ENCODE results near the gene SREK1IP1. TPM values are rescaled to one million over a fixed set of nuclear protein-coding genes. Genes with fewer than 3 reads are reported as not detected.
A peak's percentile ranks its signal among the peaks of the same experiment; 100 is the strongest.
"Not testable (repeated sequence)": the region's sequence is repeated elsewhere in the genome, so short reads cannot be mapped to it uniquely, and the experiment has no call there.

The SREK1IP1 gene
- total RNA-seq, 1 experiment from 2014 or later, result 6.6 TPM

DNA sequence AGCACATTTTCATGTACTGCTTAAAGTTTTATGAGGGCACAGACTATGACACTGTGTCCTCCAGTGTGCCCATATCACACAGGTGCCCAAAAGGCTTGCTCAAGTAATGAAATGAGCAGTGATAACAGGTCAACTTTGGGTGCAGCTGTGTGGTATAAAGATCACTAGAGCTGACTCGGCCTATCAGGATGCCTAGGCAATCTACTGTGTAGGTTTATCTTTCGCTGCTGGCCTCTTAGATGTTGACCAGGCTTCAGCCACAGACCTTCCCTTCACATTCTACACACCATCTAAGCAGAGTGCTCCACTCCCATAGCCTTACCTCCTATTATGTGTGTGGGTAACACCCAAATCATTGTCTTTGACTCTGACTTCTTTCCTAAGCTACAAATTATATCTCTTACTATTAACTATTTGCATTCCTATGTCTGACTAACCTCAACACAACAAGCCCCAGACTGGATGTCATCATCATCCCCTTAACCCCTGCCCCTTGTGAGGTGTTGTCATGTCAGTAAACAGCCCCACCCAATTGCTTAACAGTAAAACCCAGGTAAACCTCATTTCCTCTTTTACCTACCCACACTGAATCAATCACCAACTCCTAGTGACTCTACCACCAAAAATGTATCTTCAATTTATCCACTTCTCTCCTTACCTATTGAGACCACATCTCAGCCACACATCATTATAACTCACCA, 2.5 kb downstream of the SREK1IP1 start:
- DNase-seq (ENCODE audit: low read depth), result no peak

DNA sequence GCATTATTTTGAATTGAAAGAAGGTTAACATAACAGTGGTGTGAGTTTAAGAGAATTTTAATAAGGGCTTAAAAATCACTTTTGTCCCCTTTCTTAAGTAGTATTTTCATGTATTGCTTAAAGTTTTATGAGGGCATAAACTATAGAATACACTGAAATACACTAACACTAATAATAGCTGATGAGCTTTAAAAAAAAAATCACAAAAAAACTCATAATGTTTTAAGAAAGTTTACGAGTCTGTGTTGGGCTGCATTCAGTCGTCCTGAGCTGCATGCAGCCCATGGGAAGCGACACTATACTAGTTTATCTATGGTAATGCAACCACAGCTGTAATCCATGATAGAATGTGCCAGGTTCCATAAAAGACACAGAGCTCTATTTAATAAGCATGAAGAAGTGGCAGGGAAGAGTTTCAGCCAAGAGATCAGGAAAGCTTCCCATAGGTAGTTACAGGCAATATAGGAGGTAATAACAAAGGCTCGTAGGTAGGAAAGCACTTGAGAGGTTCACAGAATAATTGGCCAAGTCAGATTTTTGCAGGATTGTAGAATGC, 4.5 kb downstream of the SREK1IP1 start:
- no peak for DNase-seq (ENCODE audit: low read depth)

DNA sequence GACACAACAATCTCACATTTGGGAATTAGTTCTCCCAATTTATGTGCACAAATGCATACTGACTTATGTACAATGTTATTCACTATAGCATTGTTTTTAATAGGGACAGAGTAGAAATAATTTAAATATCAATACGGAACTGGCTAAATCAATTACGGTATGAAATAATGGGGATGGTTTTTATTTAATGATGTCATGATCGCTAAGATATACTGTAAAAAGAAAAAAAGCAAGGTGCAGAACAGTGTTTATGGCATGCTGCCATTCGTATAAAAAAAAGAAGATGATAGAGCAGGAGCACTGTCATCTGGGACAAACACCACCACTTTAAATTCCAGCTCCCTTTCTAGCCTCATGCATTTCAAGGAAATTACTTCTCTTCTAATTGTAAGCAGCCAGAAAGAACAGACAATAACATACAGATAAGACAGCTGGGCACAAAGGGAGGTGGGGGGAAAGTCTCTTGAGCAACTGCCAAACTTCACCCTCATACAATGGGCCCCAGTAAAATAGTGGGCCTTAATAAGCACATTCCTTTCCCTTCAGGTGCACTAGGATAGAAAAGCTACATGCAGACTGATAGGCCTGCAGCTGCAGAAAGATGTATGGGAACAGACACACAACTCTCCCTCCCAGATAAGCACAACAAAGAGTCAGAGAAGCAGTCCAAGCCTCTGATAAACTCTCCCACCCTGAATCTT, 8.4 kb downstream of the SREK1IP1 start:
- no peak for DNase-seq (ENCODE audit: low read depth)

DNA sequence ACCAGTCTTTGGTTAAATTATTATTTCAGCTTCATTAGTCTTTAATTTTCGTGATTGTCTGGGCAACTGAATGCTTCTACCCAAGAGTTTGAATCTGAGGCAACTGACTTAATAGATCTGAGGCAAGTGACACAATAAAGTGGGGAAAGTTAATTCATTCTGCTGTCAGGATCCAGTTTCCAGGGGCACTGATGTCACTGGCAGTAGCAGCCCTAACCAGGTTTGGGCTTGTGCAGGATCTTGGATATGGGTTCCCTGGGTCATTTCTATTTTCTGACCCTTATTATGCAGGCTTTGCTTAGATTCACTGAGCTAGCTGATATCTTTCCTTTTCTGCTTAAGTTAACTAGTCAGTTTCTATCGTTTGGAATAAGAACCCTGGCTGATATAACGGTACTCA, 9.6 kb downstream of the SREK1IP1 start:
- no peak for DNase-seq (ENCODE audit: low read depth)

DNA sequence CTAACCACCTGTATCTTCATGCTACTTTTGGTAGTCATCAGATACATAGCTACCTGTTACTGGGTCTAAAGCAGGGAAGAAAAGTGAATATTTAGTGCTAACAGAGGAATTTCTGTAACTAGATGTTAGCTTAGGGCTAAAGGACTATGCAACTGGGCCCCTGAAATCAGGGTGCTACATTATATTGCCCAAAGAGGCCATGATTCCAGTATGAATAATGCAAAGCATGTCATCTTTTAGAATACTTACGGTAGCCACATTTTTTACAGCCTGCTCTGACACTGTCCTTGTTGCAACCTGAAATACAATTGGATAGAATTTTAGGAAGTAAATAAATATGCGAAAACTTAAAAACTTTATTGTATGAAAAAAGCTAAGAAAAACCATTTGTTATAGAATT, 14.4 kb downstream of the SREK1IP1 start:
- DNase-seq (ENCODE audit: low read depth), result no peak

DNA sequence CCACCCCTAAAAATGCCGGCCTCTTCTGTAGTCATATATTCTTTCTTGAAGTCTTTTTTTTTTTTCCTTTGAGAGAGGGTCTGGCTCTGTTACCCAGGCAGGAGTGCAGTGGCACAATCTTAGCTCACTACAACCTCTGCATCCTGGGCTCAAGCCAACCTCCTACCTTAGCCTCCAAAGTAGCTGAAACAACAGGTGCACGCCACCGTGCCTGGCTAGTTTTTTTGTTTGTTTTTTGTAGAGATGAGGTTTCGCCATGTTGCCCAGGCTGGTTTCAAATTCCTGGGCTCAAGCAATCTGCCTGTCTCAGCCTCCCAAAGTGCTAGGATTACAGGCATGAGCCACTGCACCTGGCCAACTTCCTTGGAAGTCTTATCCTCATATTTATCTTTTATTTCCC, 19.1 kb downstream of the SREK1IP1 start:
- no peak for DNase-seq (ENCODE audit: low read depth)

DNA sequence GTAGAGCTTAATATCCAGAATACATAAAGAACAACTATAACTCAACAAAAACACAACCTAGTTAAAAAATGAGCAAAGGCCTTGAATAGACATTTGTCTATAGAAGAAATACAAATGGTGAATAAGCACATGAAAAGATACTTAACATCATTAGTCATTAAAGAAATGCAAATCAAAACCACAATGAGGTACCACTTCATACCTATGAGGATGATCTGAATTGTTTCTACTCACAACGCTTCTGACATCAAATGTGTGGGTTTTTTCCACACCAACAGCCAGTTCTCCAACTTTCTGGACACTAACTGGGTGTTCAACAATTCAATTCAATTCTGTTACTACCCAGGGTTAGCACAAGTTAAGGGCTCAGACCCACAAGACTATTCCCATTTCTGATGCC, 22.0 kb downstream of the SREK1IP1 start:
- DNase-seq (ENCODE audit: low read depth), result no peak

DNA sequence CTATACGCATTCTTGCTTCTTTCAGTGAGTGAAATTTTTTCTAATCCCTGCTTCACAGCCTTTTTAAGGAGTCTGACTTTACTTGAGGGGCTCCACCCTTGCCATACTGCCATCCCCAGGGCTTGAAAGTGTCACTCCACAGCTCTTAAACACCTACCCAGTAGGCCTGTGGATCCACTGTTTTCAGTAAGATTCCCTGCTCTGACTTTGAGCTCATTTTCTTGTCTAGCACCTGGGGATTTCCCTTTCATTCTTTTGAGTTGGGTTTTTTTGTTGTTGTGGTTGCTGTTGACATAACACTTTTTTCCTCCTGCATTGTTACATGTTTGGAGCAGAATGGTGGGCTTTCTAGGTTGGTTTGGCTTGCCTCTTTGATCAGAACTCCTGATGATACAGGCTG, 23.6 kb downstream of the SREK1IP1 start:
- no peak for DNase-seq (ENCODE audit: low read depth)

DNA sequence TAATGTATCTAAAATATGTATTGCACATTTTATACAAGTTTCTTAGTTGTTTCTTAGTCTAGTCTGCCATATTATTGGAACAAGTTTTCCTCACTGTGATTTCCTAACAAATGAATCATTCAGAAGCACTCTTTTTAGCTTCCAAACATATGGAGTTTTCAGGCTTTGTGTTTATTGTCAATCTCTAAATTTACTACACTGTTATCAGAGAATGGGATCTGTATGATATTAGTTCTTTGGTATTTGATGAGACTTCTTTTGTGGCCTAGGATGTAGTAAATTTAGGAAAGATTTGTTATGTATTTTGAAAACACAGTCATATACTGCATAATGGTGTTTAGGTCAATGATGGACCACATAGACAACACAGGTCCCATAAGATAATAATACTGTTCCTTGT, 25.7 kb downstream of the SREK1IP1 start:
- DNase-seq (ENCODE audit: low read depth), result no peak

DNA sequence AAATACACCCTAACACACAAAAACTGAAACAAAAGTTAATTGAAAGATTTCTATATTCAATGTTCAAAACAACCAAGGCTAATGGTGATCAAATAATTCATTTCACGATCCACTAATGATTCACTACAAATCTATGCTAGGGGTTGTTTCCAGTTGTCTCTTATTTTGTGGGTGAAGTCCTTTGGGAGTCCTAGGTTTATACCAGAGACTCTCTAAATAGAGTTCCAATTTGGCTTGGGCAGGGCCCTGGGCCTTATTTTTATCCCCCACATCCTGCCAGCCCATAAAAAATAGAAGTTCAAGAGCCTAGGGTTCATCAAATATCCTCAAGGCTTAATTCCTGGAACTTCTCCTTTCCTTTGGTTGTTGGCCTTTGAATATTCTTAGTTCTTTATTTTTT, 26.1 kb downstream of the SREK1IP1 start:
- DNase-seq (ENCODE audit: low read depth), result no peak

DNA sequence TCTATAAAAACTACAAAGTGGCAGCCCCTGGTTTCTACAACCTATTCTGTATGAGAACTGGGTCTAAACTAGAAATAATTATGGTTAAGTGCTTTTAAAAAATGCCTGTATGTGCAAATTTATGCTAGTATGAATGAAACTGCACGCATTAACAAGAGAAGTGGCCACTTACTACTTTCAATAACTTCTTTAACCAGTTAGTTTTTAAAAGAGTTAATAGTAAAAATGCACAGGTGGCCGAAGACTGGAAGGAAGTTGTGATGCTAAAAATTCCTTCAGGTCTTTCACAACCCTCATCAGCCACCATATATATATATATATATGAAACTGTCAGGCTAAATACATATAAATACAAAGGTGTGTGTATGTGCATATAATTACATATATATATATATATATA, 41.3 kb downstream of the SREK1IP1 start:
- DNase-seq (ENCODE audit: low read depth), result no peak

DNA sequence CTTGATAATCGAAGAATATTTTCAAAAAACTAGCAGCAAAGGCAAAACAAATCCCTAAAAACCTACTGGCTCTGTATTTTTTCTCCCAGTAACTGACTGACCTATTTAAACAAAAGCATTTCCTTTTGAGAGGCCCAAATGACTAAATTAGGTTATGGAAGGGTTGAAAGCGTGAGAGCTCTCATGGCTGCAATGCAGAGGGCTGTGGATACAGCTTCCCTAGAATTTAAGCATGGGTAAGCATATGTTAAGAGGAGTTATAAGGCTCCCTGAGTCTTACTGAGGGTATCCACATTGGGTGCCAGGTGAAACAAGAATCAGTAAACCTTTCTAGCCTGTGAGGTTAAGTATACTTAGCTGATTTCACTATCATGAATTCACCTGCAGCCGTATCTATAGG, 45.9 kb downstream of the SREK1IP1 start:
- DNase-seq (ENCODE audit: low read depth), result no peak

DNA sequence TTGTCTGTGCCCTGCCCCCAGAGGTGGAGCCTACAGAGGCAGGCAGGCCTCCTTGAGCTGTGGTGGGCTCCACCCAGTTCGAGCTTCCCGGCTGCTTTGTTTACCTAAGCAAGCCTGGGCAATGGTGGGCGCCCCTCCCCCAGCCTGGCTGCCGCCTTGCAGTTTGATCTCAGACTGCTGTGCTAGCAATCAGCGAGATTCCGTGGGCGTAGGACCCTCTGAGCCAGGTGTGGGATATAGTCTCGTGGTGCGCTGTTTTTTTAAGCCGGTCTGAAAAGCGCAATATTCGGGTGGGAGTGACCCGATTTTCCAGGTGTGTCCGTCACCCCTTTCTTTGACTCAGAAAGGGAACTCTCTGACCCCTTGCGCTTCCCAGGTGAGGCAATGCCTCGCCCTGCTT, 54.0 kb downstream of the SREK1IP1 start:
- not testable (repeated sequence) for DNase-seq (ENCODE audit: low read depth)

DNA sequence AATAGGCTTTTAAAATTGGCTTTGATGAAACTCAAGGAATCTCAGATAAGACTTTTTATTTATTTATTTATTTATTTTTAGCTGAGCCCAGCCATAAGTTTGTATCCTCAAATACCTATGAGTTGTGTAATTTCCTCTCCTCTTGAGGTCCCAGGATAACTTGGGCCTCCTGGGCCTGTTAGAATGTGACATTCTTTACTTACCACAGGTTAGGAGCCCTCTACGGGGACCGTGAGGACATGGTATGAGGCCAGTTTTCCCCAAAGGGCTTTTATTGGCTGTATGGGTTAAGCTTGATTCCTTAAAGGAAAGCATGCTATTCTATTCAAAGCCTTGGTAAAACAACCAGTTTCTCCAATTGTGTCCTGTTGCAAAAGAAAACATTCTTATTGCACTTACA, 61.3 kb downstream of the SREK1IP1 start:
- no peak for DNase-seq (ENCODE audit: low read depth)

DNA sequence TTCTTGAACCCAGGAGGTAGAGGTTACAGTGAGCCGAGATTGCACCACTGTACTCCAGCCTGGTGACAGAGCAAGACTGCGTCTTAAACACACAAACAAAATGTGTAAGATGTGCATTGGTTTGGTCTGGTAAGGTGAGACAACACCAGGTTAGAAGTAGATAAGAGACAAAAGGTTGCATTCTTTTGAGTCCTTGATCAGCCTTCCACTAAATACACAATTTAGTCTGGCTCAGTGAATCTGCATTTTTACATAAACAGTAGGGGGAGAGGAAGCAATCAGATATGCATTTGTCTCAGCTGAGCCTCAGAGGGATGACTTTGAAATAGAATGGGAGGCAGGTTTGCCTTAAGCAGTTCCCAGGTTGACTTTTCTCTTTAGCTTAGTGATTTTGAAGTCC, 62.4 kb downstream of the SREK1IP1 start:
- not testable (repeated sequence) for DNase-seq (ENCODE audit: low read depth)

DNA sequence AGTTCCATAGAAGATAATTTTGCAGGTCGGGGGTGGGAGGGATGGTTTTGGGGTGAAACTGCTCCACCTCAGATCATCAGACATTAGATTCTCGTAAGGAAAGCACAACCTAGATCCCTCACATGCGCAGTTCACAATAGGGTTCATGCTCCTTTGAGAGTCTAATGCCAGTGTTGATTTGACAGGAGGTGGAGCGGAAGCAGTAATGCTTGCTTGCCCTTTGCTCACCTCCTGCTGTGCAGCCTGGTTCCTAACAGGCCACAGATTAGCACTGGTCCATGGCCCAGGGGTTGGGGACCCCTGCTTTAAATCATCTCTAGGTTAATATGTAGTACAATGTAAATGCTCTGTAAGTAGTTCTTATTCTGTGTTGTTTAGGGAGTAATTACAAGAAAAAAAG, 67.7 kb downstream of the SREK1IP1 start:
- DNase-seq (ENCODE audit: low read depth), result no peak

DNA sequence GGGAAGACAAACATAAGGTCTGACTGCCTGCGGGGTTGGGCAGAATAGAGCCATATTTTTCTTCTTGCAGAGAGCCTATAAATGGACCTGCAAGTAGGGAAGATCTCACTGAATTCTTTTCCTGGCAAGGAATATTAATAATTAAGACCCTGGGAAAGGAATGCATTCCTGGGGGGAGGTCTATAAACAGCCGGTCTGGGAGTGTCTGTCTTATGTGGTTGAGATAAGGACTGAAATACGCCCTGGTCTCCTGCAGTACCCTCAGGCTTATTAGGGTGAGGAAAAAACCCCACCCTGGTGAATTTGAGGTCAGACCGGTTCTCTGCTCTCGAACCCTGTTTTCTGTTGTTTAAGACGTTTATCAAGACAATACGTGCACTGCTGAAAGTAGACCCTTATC, 72.1 kb downstream of the SREK1IP1 start:
- DNase-seq (ENCODE audit: low read depth), result not testable (repeated sequence)

DNA sequence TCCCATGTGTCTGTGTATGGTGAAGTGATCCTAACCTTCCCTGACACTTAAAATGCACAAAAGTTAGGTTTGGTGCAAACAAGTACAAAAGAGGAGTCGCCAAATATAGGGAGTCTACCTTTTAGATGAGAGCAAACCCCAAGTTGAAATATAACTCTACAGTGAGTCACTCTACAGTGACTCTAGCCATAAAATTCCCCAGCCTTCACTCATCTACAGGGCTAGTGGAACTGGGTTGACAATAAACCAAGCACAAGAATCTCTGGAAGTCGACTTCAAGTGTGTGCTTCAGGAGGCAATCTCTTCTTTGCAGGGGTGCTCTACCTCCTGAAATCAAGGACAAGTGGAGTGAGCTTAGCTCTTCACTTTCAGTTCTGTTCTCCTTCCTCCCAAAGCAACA, 74.9 kb downstream of the SREK1IP1 start:
- DNase-seq (ENCODE audit: low read depth), result no peak

DNA sequence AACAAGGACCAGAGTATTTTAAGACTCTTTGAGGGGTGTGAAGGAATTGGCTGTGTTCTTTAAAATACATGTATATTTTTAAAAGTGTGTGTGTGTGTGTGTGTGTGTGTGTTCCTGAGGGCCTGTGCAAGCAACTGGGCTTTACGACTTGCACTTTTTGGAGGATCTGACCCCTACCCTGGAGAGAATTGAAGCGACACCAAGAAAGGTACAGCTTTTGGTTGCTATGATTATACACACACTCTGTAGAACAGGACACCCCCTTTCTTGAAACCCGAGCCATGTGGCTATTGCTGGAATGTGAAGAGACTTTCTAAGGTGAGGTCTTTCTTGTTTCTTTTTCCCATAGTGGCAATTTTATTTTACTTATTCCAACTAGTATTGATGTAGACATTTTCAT, 77.2 kb downstream of the SREK1IP1 start:
- no peak for DNase-seq (ENCODE audit: low read depth)

DNA sequence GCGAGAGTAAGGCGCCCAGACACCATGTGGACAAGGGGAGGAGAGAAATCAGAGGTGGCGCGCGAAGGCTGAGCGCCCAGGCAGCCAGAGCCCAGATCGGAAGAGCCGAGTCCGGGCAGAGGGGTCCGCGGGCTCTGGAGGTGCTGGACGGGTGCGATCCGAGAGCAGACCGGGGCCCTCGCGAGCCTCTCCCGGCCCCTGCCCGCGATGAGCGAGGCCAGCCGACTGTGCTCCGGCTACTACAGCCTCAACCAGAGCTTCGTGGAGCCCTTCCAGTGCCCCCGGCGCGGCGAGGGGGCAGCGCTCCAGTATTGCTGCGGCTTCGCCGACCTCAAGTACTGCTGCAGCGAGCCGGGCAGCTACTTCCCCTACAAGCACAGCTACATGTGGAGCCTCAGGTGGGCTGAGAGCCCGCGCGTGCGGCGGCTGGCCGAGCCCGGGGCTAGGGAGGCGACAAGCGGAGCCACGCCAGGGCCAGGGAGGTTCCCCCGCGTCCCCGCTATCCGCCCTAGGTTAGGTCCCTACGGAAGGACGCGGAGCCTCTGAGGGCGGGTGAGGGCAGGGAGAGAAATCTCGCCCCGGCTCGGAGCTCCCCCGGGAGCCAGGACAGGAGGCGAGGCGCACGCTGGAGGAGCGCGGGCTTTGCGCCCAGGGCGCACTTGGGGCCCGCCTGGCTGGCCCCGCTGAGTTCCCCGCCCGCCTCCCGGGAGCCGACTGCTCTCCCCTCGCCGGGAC, 77.9 kb downstream of the SREK1IP1 start, which contains the start of gene SHISAL2B:
Gene SHISAL2B, plus strand, starts transcription at position 87 of the 735 bp plus-strand sequence. Its CDS starts 121 bp downstream, at position 208.
- DNase-seq (ENCODE audit: low read depth), result no peak

DNA sequence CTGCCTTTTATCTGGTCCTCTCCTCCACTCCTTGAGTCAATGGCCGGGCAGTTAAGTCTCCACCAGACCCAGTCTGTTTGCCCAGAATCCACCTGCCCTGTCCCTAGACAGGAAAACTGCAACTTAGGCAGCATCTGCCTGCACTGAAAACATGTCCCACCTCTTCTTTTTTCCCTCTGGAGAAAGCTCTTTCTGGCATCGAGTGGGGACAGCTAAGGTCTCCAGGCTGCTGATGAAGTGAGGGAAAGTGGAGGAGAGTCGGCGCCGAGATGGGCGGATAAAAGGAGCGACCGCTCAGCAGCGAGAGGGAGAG, 78.4 kb downstream of the SREK1IP1 start:
- no peak for DNase-seq (ENCODE audit: low read depth)

DNA sequence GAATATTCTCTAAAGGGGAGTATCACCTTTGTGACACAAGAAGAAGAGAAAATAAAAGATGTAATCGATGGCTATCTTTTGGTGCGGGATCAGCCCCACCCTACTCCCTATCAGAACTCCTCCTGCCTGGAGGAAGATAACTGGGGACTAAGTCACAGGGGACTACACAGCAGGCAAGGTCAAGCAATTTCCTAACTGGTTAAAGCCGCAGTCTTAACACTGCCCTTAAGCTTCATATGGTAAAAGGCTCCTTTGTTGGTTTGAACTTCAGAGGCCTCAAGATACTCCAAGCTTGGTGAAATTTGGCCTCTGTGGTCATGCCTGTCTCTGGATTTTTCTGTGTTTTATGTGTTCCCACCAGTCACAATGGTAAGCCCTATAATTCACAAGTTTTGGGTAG, 79.5 kb downstream of the SREK1IP1 start:
- peak; percentile 5 for DNase-seq (ENCODE audit: low read depth)

DNA sequence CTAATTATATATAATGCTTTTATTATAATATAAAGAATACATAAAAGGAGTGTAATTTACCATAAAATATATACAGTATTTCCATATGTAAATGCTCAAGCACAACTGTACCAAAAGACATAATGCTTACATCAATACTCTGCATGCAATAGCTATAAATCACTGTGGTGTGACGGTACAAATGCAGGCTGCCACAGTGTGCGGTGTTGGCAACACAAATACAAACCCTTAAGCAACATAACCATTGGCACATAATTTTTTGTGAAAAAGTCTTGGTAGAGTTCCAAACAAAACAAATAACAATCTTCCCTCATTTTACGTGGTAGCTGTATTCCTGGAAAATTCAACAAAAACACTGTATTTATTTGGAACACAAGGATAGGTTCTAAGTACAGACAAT, 80.1 kb downstream of the SREK1IP1 start:
- DNase-seq (ENCODE audit: low read depth), result no peak
